Neural progenitor cell (in vitro differentiated cells): Measurements from ENCODE around the gene ZNF189.

Source experiments
- EZH2 ChIP-seq: fragments of 200-600 bp; sonication (generic); IDR thresholded peaks from 2 replicates; pipeline ENCODE4 v1.6.1; 2017; ENCODE audit warnings: antibody characterized with exemption, mild to moderate bottlenecking, moderate library complexity
- EZH2phosphoT487 ChIP-seq: fragments of 200-600 bp; sonication (generic); IDR thresholded peaks from 2 replicates; pipeline ENCODE4 v1.6.1; 2017; ENCODE audit warnings: antibody characterized with exemption
- TF ChIP-seq, protein P1 (sequence below): fragments of 200-600 bp; sonication (generic); IDR thresholded peaks from 2 replicates; pipeline ENCODE4 v1.5.1; 2017; ENCODE audit warnings: antibody characterized with exemption, mild to moderate bottlenecking

DNA sequence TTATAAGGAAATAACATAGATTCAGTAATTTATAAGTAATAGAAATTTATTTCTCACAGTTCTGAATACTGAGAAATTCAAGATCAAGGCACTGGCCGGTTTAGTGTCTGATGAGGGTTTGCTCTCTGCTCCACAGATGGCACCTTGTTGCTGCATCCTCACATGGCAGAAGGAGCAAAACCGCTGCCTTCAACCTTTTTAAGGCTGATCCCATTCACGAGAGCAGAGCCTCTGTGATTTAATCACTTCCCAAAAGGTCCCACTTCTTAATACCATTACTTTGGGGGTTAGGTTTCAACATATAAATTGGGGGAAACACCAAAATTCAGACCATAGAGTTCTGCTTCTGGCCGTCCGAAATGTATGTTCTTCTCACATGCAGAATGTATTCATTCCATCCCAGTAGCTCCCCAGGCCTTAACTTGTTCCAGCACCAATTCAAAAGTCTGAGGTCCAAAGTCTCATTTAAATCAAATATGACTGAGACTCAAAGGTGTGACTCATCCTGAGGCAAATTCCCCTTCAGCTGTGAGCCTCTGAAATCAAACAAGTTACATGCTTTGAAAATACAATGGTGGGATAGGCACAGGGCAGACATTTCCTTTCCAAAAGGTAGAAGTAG is 44.4 kb upstream of the ZNF189 start:
- TF ChIP-seq, protein P1, sequence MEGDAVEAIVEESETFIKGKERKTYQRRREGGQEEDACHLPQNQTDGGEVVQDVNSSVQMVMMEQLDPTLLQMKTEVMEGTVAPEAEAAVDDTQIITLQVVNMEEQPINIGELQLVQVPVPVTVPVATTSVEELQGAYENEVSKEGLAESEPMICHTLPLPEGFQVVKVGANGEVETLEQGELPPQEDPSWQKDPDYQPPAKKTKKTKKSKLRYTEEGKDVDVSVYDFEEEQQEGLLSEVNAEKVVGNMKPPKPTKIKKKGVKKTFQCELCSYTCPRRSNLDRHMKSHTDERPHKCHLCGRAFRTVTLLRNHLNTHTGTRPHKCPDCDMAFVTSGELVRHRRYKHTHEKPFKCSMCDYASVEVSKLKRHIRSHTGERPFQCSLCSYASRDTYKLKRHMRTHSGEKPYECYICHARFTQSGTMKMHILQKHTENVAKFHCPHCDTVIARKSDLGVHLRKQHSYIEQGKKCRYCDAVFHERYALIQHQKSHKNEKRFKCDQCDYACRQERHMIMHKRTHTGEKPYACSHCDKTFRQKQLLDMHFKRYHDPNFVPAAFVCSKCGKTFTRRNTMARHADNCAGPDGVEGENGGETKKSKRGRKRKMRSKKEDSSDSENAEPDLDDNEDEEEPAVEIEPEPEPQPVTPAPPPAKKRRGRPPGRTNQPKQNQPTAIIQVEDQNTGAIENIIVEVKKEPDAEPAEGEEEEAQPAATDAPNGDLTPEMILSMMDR, result no peak
- TF ChIP-seq EZH2 (no peak), EZH2phosphoT487 (no peak)
